Camera-type eye (tissue), 1 donor: ENCODE measurements around the gene ZNF500. TPM values are rescaled to one million over a fixed set of nuclear protein-coding genes. Genes with fewer than 3 reads are reported as not detected.

Experiments used
- total RNA-seq: library from RNA; depleted of rRNA; stranded (reverse); fragments of >200 nt; gene quantifications from one replicate; pipeline ENCODE4 v1.2.3, GENCODE V29; 2014

ZNF500 gene
- 26.8 TPM for total RNA-seq

DNA sequence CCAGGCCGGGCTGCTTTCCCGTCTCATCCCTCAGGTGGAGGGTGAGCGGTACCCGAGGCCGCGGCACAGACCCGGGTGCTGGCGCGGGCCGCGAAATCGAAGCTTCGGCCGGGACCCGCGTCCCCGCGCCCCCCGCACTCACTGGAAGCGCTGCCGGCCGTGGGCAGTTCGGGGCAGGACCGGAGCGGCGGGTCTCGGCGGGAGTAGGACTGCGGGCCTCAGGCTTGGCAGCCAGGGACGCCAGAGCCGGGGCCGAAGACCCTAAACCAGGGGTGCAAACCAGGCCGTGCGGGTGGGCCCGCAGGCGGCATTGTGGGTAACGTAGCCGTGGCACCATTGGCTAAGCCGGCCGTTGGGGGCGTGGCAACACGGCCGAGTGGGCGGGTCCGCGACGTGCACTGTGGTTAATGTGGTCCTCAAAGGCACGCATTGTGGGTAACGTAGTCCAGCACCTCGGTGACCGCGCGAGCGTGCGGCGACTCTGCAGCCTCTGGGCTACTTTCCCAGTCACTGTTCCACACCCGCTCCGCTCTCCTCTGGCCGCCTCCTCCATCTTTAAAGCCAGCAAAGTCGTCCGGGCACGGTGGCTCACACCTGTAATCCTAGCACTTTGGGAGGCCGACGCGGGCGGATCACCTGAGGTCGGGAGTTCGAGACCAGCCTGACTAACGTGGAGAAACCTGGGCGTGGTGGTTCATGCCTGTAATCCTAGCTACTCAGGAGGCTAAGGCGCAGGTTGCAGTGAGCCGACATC lies at the start of gene ZNF500:
TSS of gene ZNF500 (minus strand) at position 288 of the 754 bp plus-strand sequence. CDS start 1,184 bp downstream, outside the sequence.

GRCh38 chr16:4801962-4802658 lies 35.1 kb upstream of the ZNF500 start, which contains the start of gene ROGDI:
ROGDI (minus strand) TSS chr16:4802633; CDS start chr16:4802571, 62 bp downstream.

GRCh38 chr16:4795181-4795827 lies 28.3 kb upstream of the ZNF500 start, which contains the start of gene SMIM22:
SMIM22 (plus strand) TSS chr16:4795369; CDS start chr16:4795735, 366 bp downstream.

GRCh38 chr16:4787627-4788482 lies 20.9 kb upstream of the ZNF500 start, which contains the start of gene SEPTIN12:
SEPTIN12 (minus strand) TSS chr16:4788345; CDS start chr16:4787645, 700 bp downstream.

GRCh38 chr16:4734063-4734729 lies 32.8 kb downstream of the ZNF500 start, which contains the start of the genes ANKS3 and DNAAF8:
ANKS3 (minus strand) TSS chr16:4734271; CDS start chr16:4730149, 4,122 bp downstream.
DNAAF8 (plus strand) TSS chr16:4734537; CDS start chr16:4736515, 1,978 bp downstream.

Other genes starting within 250 kb of the ZNF500 start
- gene CDIP1, start 228.4 kb downstream of the ZNF500 start, total RNA-seq, result 22.1 TPM
- gene C16orf96, start 210.8 kb downstream of the ZNF500 start, total RNA-seq, result 0.38 TPM
- 6.1 TPM for gene UBALD1, start 152.3 kb downstream of the ZNF500 start, total RNA-seq
- gene MGRN1, start 142.3 kb downstream of the ZNF500 start, total RNA-seq, result 62.8 TPM
- gene NUDT16L1, start 73.6 kb downstream of the ZNF500 start, total RNA-seq, result 39.9 TPM
- gene ANKS3, start 32.9 kb downstream of the ZNF500 start, total RNA-seq, result 40.5 TPM
- gene DNAAF8, start 32.6 kb downstream of the ZNF500 start, total RNA-seq, result 0.71 TPM
- not detected for gene SEPTIN12, start 21.2 kb upstream of the ZNF500 start, total RNA-seq
- not detected for gene SMIM22, start 28.2 kb upstream of the ZNF500 start, total RNA-seq
- 52.9 TPM for gene ROGDI, start 35.5 kb upstream of the ZNF500 start, total RNA-seq
- gene GLYR1, start 80.1 kb upstream of the ZNF500 start, total RNA-seq, result 90.4 TPM
- gene UBN1, start 80.3 kb upstream of the ZNF500 start, total RNA-seq, result 35.6 TPM
- 37.7 TPM for gene PPL, start 170.0 kb upstream of the ZNF500 start, total RNA-seq
- 2.8 TPM for gene SEC14L5, start 191.2 kb upstream of the ZNF500 start, total RNA-seq